Measurements from ENCODE around the gene DDIAS.

- TF ChIP-seq POLR2A (IDR thresholded peaks at IDR 0.05) (no peak), CTCF (IDR thresholded peaks at IDR 0.05) (no peak), POLR2AphosphoS5 (IDR thresholded peaks at IDR 0.05) (no peak)
Observed at GRCh38 chr11:82975882-82976281, 74.3 kb downstream of the DDIAS start.

Data from prostate gland (tissue), 2 donors.